C4-2B (cell line): ENCODE results near the gene DDT.

Source experiments
- CTCF ChIP-seq: fragments of 450-650 bp; conservative IDR thresholded peaks from 2 replicates; pipeline ENCODE4 v1.5.1; 2017; ENCODE audit warnings: mild to moderate bottlenecking
- ZFX ChIP-seq: fragments of 450-650 bp; IDR thresholded peaks from 2 replicates; pipeline ENCODE4 v1.6.1; 2017

- TF ChIP-seq CTCF (no peak), ZFX (peak; percentile 62; the same call in 1 of the 2 replicates)
Measured at GRCh38 chr22:24005201-24005600, 31.0 kb upstream of the DDT start, which contains the start of gene GSTT4.
